GM18517 (cell line): ENCODE data around the gene PSENEN.

ENCODE experiments used
- ATAC-seq: cut with Tn5 transposase; IDR thresholded peaks from one replicate; pipeline ENCODE4 v1.9.1; 2021; ENCODE audit warnings: mild to moderate bottlenecking, moderate library complexity; ENCODE audit not compliant: unreplicated experiment

PSENEN gene

GRCh38 chr19:35750167-35750566 is 4.7 kb downstream of the PSENEN start:
- no peak for ATAC-seq

GRCh38 chr19:35751839-35752745 is 6.6 kb downstream of the PSENEN start:
- no peak for ATAC-seq

DNA sequence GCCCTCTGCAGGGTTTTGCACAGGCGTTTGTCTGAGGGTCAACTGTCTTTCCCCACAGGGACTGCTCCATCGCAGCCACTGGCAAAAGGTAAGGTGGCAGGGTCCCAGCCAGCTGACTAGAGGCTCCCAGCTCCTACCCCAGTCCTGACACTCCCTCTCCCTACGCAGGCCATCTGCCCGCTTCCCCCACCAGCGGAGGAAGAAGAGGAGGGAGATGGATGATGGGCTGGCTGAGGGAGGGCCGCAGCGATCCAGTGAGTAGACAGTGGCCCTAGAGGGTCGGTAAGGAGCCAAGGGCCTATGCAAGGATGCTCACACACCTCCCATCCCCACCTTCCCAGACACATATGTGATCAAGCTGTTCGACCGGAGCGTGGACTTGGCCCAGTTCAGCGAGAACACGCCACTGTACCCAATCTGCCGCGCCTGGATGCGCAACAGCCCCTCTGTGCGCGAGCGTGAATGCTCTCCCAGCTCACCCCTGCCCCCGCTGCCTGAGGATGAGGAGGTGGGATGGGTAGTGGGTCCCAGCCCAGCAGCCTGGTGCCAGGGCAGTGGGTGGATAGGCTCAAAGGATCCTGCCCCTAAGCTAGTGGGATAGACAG is 7.4 kb downstream of the PSENEN start:
- no peak for ATAC-seq

DNA sequence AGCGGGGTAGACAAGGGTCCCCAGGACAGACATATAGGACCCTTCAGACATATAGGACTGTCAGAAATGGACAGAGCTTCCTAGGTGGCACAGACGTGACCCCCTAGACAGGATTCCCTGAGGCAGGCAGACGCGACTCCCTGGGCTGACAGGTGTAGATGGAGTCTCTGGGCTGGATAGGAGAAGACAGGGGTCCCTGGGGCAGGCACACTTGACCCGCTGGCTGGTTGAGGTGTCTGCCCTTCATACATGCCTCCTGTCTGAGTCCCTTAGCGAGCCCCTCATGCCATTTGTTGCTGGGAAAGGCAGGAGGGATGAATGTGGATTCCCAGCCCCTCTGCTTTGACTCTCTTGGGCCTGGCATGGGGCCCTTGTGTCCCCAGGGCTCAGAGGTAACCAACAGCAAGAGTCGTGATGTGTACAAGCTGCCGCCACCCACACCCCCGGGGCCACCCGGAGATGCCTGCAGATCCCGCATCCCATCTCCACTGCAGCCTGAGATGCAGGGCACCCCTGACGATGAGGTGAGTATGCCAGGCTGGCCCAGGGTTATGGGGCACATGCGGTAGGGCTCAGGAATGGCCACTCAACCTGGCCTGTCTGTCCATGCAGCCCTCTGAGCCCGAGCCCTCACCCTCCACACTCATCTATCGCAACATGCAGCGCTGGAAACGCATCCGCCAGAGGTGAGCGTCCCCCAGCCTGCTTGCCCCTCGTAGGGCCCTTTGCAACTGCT is 8.4 kb downstream of the PSENEN start:
- ATAC-seq = no peak

- no peak for ATAC-seq
Measured at GRCh38 chr19:35754370-35755130, 9.1 kb downstream of the PSENEN start.

DNA sequence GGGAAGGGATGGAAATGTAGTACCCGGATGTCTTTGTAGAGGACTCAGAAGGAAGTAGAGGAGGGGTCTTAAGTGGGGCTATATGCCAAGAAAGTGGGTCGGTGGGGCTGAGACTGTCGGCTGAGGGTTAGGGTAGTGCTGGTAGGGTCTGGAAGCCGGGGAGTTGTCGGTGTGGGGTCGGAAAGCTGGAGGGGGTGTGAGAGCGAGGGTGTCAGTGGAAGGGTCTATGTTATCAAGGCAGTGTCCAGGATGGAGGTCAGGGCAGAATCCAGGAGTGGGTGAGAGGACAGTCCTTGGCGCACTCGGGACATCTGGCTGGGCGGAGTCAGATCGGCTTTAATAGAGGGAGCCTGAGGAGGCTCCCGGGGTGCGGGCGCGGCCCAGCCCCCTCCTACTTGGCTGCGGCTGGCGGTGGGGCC is 9.7 kb downstream of the PSENEN start:
- ATAC-seq = no peak

- ATAC-seq = no peak
Measured at GRCh38 chr19:35755550-35756376, 10.3 kb downstream of the PSENEN start.

DNA sequence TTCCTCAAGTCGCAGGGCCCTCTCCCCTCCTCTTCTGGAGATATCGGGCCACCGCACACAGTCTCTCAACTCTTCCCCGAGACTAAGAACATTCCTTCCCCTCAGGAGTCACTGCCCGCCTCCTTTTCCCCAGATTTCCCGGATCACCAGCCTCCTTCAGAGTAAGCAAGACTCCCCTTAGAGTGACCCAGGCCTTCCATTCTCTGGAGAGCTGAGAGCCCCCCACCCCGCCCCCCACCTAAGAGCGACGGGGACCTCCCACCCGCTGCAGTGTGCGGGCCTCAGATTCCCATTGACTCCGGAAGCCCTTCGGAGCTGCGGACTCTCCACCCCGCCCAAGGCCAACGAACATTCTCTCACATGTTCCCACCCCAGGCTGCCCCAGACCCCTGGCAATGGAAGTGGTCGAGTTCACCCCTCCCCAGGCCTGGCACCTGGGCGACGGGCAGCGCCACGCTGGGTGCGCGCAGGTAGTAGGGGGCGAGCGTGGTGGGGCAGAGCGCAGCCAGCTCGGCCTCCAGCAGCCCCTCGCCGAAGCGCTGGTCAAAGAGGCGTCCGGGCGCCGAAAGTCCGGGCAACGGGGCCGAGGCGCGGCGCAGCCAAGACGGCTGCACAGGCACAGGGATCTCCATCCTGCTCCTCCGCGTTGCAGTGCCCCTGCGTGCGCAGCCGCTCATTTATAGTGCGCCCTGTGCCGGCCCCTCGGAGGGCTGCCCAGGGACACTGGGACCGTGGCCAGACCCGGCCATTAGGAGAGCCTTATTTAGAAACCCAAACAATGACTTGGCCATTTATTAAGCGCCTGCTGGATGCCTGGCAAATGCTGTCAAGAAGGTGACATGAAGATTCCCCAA is 11.2 kb downstream of the PSENEN start, which contains the start of gene HSPB6:
TSS of gene HSPB6 (minus strand) at position 653 of the 854 bp plus-strand sequence. CDS start at position 632, 21 bp downstream.
- ATAC-seq = no peak

- peak; percentile 5 for ATAC-seq
Measured at GRCh38 chr19:35757231-35757748, 11.8 kb downstream of the PSENEN start.

DNA sequence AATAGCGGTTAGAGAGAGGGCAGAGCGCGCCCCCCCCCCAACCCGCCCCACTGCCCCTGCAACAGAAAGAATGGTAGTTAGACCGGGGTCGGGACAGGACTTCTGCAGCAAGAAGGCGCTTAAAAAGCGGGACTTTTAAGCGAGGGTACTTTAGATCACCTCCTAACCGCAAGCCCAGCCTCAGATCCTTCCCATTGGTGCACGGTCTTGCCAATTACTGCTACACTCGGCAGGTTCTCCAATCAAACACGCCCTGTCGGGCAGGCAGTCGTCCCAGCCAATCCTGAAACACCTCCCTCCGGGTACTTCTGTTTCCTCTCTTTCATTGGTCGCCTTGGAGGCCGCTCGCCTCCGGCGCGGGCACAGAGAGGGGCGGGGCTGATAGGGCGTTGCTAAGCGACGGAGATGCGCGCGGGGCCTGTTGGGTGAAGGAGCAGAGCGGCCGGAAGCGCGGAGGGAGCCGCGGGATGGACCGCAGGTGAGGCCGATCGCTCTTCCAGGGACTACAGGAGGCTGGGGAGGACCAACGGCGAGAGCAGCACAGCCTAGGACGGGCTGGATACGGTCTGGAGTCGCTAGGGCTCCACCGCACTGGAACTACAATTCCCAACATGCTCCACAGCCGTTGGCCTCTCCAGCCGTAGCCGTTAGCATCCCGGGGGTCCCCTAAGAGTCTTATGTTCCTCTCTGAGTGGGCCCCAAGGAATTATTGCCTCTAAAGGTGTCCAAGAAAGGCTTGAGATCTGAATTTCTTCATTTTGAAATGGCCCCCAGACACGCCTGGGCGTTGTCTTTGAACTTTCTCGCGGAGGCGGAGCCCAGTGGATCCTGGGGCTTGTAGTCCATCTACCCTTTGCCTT is 12.5 kb downstream of the PSENEN start, which contains the start of gene PROSER3:
TSS of gene PROSER3 (plus strand) at position 428 of the 860 bp plus-strand sequence. CDS start at position 468, 40 bp downstream.
- peak; percentile 91 for ATAC-seq

DNA sequence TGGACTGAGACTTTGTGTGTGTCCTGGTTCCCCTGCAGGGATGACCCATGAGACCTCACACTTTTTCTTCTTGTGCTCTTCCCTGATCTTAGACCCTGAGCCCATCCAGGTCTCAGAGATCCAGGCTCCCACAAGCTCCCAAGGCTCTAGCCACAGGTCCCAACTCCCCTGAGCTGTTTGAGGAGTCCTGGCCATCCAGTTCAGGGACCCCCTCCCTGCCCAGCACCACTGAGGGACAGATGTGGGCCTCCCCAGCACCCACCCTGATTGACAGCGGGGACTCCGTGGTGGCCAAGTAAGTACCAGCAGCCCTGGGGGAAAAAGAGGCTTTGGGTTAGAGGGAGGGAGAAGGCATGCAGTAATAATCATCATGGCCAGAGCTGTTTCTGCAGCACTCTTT is 14.2 kb downstream of the PSENEN start:
- no peak for ATAC-seq

DNA sequence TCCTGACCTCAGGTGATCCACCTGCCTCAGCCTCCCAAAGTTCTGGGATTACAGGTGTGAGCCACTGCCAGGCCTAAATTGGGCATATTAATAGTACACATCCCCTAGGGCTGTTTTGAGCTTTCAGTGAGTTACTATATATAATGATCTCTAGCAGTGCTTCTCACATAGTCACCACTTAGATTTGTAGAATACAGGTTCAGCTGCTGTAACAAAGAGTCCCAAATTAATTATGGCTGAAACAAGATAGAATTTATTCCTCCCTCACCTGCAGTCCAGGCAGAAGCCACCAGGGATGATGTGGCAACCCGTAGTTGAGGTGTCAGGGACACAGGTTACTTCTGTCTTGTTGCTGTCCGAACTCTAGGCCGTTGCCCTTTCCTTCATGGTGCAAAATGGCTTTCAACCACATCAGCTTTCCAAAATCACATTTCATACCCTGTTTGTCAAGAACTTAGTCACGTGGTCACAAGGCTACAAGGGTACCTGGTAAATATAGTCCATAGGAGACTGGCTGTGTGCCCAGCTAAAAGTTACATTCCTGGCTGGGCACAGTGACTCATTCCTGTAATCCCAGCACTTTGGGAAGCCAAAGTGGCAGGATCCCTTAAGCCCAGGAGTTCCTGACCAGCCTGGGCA is 15.4 kb downstream of the PSENEN start:
- no peak for ATAC-seq

DNA sequence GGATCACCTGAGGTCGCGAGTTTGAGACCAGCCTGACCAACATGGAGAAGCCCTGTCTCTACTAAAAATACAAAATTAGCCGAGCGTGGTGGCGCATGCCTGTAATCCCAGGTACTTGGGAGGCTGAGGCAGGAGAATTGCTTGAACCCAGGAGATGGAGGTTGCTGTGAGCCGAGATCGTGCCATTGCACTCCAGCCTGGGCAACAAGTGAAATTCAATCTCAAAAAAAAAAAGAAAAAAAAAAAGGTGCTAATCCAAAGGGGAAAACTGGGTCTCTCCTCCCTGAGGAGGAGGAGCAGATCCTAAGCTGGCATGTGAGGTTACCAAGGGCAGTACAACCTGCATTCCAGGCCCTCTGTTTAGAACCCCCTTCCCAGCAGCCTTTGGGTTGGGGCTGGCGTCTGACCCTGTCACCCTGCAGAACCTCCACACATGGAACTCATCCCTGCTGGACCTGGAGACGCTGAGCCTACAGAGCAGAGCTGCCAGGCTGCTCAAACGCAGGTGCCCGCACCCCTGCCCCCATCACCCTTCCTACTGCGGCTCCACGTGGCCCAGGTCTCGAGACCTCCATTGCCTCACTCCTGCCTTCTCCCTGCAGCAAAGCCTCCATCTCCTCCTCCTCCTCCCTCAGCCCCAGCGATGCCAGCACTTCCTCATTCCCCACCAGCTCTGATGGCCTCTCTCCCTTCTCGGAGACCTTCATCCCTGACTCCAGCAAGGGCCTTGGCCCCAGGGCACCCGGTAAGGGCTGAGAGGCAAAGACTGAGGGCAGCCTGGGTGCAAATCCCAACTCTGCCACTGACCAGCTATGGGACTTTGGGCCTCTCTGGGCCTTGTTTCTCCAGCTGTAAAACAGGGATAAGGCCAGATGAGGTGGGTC is 19.2 kb downstream of the PSENEN start:
- ATAC-seq = no peak

GRCh38 chr19:35766571-35767104 is 21.2 kb downstream of the PSENEN start:
- no peak for ATAC-seq

GRCh38 chr19:35767288-35768081 is 22.0 kb downstream of the PSENEN start:
- ATAC-seq = no peak
